ENCODE data around the gene SCAMP1. TPM values are rescaled to one million over a fixed set of nuclear protein-coding genes. Genes with fewer than 3 reads are reported as not detected.
"Not testable (repeated sequence)": the region's sequence is repeated elsewhere in the genome, so short reads cannot be mapped to it uniquely, and the experiment has no call there.

The SCAMP1 gene
- total RNA-seq, 1 donor from 2014 or later = 373 TPM

DNA sequence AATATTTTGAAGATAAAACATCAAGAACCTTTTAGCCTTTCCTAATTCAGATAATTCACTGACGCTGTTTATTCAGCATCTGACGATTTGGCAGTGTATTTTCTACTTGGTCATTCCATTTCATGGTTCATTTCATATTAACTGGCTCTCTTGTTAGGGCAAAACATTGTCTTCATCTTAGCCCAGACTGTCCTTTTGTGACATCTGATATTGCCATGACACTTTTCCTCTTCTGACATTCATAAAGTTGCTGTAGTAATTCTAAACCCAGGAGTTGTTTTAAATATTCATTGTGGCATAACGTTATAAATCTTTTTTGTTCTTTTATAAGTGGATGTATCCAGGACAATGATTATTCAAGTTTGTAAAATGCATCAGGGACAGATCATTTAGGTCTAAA is 1.8 kb downstream of the SCAMP1 start:
- DNase-seq = no peak

DNA sequence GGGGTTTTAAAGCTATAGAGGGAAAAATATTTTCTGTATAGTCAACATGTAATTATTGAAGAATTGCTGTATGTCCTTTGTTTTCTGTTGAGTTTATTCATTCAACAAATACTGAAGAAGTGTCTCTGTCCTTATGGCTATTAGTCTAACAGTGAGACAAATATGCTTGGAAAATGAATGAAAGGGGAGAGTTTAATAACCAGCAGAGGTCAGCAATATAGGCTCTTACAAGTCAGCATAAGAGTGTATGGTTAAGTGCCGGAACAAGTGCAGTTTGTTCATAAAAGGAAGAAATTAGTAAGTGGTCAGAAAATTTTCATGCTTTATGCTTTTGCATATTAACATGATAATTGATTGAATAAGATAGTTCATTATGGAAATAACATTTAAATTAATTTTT is 3.6 kb downstream of the SCAMP1 start:
- DNase-seq = no peak

DNA sequence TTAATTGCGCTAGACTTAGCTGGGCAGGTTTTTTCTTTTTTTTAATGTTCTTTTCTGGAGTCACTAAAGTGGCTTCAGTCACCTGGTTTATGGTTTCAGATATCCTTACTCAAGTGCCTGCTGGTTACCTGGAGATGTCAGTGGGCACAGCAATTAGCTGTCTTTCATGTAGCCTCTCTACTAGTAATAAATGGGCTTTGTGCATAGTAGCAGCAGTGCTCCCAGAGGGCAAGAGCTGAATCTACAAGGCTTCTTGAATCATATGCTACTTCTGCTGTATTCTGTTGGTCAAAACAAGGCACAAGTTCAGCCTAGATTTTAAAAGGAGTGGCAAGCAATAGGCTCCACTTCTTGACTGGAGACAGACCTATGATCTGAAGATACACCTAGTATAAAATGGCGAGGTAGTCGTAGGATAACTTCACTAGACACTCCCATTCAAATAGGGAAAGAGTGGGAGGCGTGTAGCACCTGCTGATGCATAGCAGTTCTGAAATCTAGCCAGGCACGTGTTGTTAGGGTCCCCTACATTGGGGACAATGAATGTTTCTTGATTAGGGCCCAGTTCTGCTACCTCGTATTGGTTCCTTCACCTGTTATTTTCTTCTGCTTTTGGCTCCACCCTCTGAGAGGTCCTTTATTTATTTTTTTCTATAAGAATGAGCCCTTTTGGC is 7.0 kb downstream of the SCAMP1 start:
- DNase-seq = no peak

DNA sequence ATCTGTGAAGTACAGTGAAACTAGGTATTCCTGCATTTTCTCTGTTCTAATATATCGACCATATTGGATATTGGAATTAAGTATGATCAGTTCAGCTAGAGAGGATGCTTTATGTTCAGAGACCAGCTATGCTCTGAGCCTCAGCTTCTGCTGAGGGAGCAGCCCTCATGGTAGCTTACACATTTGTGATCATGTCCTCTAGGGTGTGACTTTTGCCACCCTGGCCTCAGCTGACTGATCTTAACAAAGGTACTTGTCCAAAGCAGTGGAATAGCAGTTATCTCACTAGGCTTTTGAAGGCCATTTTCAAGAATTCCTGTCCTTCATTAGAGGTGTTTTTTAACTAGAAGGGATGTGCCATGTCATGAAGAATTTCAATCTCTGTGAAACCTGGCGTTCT is 9.3 kb downstream of the SCAMP1 start:
- DNase-seq = no peak

DNA sequence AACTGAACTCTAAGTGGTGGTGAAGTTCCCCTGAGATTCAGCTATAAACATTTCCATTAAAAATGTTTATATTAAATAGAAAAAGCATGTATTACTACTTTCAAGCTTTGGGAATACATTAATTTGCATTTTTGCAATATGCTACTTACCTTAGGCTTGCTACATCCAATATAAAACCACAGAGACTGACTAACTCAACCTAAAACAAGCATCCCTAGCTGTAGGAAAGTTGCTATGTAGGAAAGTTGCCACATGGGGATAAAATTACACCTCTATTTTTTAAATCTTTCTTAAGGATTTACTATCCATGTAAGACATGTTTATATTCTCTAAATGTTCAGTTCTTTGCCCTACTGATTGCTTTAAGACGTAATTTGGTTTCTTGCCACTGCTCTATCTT is 12.8 kb downstream of the SCAMP1 start:
- no peak for DNase-seq

DNA sequence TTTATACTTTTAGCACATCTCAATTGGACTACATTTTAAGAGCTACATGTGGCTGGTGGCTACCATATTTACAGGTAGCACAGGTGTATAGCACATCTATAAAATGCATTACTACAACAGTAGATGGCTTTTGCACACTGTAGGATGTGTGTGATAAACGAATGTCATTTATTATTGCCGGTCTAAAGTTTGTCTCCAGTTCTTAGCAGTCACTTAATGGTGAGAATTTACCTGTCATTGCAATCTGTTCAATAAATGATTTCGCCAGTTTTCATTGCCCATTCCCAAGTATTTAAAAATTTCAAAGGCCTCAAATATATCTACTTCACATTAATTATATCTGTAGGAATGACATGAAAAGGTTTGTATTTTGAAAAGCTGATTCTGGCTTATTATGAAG is 15.9 kb downstream of the SCAMP1 start:
- DNase-seq = no peak

DNA sequence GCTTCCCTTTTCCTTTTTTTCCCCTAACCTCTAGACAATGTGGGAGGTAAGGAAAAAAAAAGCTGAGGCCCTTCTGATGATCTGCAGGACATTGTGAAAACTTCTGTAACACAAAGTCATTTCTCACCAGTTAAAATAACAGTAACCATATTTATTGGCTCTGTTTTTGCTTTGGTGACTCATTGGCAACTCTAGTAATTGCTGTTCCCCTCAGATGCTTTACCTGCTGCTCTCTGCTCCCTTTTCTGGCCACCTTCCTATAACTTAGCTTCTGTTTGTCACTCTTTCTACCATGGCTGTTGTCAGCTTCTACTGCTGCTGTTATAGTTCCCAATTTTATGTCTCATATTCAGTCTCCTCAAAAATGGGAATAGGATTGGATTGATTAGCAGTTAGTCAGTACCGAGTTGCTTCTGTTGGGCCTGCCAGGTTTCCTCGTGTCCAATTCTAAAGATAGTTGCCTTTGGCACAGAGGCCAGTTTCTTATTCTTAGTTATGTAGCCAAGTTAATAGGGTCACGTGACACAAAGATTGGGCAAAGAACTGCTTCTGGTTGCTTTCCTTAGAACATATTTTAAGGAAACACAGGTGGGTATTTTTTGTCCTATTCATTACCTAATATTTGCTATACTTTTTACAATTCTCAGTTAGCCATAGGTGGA is 16.8 kb downstream of the SCAMP1 start:
- DNase-seq = no peak

DNA sequence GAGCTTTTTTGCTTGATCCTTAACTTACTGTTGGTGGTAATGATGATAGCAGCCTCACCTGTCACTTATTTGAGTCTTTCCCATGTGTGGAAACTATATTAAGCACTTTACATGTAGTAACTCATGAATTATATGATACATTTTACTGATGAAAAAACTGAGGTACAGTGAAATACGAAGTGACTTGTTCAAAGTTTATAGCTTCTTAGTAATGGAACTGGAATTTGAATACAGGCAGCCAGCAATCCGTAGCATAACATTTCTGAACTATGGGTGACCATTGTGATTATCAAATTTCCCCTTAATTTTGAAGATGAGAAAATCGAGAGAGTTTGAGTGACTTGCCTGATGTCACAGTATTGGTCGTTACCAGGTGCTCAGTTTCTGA is 17.3 kb downstream of the SCAMP1 start:
- DNase-seq = no peak

DNA sequence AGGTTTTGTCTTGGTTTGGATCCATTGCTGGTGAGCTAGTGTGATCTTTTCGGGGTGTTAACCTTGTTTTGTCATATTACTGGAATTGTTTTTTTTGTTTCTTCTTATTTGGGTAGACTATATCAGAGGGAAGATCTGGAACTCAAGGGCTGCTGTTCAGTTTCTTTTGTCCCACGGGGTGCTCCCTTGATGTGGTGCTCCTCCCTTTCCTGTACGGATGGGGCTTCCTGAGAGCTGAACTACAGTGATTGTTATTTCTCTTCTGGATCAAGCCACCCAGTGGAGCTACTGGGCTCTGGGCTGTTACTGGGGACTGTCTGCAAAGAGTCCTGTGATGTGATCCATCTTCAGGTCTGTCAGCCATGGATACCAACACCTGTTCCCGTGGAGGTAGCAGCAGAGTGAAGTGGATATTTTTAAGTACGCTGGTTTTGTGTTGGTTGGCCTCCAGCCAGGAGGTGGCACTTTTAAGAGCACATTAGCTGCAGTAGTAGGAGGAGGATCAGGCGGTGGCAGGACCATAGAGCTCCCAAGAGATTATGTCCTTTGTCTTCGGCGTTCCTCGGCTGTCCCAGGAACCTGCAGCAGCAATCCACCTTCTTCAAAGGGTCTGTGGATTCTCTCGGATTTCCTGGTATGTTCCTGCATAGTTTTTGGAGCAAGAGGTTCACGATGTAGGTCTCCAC is 27.2 kb downstream of the SCAMP1 start:
- no peak for DNase-seq

DNA sequence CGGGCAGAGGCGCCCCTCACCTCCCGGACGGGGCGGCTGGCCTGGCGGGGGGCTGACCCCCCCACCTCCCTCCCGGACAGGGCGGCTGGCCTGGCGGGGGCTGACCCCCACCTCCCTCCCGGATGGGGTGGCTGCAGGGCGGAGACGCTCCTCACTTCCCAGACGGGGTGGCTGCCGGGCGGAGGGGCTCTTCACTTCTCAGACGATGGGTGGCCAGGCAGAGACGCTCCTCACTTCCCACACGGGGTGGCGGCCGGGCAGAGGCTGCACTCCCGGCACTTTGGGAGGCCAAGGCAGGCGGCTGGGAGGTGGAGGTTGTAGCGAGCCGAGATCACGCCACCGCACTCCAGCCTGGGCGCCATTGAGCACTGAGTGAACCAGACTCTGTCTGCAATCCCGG is 30.9 kb downstream of the SCAMP1 start:
- DNase-seq = not testable (repeated sequence)

DNA sequence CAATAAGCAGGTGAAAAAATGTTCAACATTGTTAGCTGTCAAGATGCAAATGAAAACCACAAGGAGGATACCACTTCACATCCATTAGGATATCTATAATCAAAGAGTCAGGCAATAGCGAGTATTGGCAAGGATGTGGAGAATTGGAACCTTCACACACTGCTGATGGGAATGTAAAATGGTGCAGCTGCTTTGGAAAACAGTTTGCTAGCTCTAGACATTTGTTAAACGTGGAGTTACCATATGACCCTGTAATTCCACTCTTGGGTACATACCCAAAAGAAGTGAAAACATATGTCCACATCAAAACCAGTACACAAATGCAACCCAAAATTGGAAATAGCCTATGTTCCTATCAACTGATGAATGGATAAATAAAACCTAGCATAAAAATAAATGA is 37.4 kb downstream of the SCAMP1 start:
- no peak for DNase-seq

DNA sequence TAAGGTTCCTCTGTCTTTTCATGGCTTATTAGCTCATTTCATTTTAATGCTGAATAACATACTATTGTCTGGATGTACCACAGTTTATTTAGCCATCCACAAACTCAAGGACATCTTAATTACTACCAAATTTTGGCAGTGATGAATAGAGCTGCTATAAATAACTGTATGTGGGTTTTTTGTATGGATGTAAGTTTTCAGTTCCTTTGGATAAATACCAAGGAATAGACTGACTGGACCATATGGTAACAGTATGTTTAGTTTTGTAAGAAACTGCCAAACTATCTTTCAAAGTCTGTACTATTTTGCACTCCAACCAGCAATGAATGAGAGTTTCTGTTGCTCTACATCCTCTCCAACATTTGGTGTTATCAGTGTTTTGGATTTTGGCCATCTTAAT is 38.7 kb downstream of the SCAMP1 start:
- DNase-seq = no peak

DNA sequence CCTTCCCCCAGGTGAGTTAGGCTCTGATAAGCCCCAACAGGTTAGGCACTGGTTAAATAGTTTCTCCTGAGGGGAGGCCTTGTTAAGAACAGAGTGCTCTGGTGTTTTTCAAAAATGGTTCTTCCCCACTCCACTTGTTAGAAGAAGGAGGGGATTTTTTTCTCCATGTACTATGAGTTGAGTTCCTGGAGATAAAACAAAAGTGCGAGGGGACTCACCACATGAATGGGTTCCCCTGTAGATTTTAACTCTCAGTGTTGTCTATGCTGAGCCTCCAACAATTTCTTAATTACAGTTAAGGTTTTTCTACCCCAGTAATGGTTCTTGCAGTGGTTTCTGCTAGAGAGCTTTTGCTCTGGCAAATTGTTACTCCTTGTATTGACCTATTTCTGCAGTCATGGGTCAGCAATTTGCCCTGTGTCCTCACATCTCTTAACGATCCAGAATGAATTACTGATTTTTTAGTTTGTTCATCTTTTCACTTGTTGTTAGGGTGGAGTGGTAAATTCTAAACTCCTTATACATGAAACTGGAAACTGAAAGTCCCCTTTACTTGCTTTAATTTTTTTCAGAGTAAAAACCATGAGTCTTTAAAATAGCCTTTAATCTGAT is 44.4 kb downstream of the SCAMP1 start:
- DNase-seq = no peak

DNA sequence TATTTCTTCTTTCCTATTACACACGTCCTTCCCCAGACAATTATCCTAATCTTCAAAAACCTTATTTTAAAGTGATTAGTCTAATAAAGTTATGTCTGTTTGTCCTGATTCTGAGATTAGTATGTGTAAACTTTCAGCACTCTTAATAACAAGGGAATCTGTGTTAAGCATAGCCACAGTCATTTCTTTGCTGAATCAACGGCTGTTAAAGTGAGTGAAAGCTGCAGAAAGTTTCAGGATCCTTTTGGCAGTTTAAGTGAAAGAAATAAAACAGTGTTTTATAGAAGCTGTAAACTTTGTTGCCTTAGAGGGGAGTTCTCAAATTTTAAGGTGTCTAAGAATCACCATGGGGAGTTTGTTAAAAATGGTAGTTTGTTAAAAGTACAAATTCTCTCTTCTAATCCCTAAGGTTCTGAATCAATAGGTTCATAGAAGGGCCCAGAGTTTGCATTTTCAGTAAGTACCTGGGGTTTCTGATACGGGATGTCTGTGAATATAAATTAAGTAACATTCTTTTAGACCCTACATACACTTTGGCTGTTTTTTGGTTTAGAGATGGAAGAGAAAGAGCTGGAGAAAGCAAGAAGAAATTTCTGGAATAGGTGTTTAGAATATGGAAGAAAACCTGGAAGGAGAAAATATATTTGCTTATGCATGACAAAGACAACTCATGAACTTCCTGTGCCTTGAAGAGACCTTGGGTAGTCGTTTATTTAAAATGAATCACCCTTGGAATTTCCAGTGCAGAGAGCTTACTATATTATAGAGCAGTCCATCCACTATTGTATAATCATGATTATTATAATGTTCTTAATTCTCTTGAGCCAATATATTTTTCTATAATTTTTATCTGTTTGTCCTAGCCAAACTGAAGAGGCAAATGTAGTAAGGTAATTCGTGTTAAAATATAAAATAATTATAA is 45.7 kb downstream of the SCAMP1 start:
- no peak for DNase-seq

DNA sequence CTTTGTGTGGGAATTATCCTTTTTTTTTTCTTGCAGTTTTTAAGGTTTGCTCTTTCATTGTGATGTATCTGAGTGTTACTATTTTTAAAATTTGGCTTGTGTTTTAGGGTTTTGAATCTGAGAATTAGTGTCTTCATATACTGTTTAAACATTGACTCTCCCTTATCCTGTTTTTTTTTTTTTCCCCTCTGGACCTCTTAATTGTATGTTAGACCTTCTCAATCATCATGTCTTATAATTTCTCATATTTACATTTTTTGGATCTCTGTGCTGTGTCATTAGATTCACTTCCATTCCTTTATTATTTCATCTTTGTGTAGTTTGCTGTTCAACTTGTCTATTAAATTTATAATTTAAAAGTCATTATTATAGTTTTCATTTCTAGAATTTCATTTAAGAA is 47.0 kb downstream of the SCAMP1 start:
- DNase-seq = no peak

DNA sequence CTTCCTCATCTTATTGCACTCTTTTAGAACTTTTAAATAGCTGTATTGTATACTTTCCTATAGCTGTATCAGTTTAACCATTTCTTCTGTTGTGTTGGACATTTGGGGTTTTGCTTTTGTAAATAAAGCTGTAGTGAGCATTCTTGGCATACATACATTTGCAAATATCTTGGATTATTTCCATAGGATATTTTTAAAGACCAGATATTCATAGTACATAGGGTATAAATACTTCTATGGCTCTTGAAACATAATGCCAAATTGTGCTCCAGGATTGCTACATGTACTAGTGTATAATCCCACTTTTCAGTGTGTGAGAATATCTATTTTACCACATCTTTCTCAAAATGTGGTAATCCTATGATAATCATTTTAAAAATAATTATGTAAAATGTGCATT is 51.2 kb downstream of the SCAMP1 start:
- DNase-seq = no peak

DNA sequence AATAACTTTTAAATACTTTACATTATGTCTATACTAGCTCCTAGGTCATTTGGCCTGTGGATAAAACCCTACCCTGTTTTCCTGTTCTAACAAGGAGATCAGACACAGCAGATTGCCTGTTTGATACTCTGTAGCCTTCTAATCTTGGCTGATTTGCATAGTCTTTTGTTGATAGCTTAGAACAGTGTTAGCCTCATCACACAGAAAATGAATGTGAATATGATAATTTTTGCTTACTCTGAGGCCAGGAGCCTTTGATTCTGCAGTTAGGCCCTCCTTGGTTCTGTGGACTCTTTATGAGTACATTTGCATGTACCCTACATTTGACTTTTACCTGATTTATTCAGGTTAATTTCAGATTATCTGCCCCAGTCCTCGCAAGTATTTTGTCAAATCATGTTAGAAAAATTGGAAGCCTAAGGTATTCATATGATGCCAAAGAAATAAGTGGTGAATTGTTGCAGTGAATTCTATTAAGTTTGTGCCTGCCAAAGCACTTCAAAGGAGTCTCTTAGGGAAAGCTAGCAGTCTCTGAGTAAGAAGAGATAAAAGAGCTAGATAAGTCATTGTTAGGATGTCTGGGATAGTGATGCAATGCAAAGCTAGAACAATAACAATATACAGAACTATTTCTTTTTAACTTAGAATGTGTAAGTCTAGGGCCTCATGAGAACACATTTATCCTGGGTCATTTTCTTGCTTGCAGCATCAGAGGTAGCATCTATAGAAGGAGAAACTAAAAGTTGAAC is 56.4 kb downstream of the SCAMP1 start:
- DNase-seq = no peak

DNA sequence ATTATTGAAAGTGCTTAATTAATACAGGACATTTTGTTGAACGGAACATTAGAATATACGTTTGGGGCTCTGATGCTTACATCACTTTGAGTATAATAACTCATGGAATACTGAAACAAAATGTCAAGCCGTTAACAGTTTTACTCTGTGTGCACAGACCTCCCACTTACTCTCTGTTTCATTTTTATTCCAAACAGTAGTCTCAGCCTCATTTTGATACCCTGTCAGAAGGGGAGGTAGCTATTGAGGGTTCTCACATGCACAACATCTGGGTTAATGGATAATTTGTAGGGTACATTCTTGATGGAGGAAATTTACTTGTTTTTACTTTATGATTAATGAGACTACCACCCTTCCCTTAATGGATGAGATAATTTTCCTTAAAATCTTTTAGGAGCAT is 59.0 kb downstream of the SCAMP1 start:
- no peak for DNase-seq

DNA sequence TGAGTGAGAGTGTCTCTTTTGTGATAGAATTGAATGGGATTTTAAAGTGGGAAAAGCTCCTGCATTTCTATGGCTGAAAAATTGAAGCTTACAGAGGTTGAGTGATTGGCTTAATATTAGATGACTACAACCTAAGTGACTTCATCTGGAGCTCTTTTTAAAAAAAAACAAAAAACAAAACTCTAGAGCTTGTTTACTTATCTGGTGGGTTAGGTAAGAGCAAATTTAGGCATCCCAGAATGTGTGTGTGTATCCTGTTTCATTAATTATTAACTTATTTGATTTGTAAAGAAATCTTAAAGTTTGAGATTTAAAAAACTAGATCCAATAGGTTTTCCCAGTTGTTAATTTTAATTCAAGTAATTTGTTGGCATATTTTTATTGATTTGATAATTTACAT is 60.1 kb downstream of the SCAMP1 start:
- DNase-seq = no peak

DNA sequence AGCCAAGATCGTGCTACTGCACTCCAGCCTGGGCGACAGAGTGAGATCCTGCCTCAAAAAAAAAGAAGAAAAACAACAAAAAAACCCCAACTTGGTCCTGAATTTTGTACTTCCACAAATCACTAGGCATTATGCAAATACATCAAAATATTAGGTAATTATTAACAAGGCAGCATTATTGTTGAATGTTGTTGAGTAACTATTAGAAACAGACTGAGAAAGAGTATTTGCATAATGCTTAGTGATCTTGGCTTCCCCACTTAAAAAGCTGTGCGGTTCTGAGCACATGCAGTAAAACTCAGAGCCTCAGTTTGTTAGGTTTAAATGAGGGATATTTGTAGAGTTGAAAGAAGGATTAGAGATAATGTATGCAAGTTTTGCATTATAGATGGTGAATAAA is 64.2 kb downstream of the SCAMP1 start:
- no peak for DNase-seq

DNA sequence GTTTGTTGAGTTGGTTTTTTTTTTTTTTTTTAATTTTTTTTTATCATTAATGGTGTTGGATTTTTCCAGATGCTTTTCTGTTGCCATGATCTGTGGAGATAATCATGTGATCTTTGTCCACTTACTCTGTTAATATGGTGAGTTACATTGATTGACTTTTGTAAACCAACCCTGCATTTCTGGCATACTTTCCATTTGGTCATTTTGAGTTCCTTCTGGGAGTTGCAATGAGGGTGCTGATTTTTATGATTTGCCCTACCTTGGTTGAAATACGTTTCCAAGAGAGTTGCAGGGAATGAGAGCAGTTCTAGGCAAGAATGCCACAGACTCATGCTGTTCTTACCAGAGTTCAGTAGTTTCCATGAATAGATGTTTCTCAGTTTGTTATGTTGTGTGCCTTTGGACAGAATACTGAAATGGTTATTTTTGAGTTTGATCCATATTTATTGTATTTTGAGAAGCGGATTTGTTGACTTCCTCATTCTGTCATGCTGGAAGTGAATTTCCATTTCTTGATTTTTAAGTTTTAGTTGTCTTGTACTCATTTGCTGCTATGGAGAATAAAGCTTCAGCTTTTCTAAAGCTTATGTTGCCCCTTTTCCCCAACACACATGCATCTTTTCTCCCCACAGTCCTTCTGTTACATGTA is 69.0 kb downstream of the SCAMP1 start:
- DNase-seq = no peak

Measured in occipital lobe (tissue), 2 donors.